GM23248 (cell line): ENCODE measurements around the gene PSAP. TPM values are rescaled to one million over a fixed set of nuclear protein-coding genes. Genes with fewer than 3 reads are reported as not detected.

Experiments
- DNase-seq: peaks from one replicate; pipeline ENCODE4 v3.0.0-alpha.2; 2015
- H2AFZ ChIP-seq: fragments of 200-600 bp; sonication (generic); 2 replicates; pipeline ENCODE4 v1.6.1; 2016; ENCODE audit warnings: antibody characterized with exemption
- H3F3A ChIP-seq: fragments of 200-600 bp; sonication (generic); 2 replicates; pipeline ENCODE4 v1.6.1; 2016; ENCODE audit warnings: mild to moderate bottlenecking, antibody characterized with exemption, mixed run types; ENCODE audit not compliant: insufficient read depth
- H3K27ac ChIP-seq: fragments of 200-600 bp; sonication (generic); 2 replicates; pipeline ENCODE4 v1.5.1; 2016; ENCODE audit warnings: mild to moderate bottlenecking
- H3K27me3 ChIP-seq: fragments of 200-600 bp; sonication (generic); replicated peaks from 2 replicates; pipeline ENCODE4 v1.6.1; 2016; ENCODE audit warnings: mild to moderate bottlenecking; ENCODE audit not compliant: insufficient read depth
- H3K36me3 ChIP-seq: fragments of 200-600 bp; sonication (generic); 2 replicates; pipeline ENCODE4 v1.6.1; 2016; ENCODE audit warnings: low read depth, mild to moderate bottlenecking
- H3K4me1 ChIP-seq: fragments of 200-600 bp; sonication (generic); 2 replicates; pipeline ENCODE4 v1.6.1; 2016; ENCODE audit warnings: mild to moderate bottlenecking; ENCODE audit not compliant: insufficient read depth
- H3K4me2 ChIP-seq: fragments of 200-600 bp; sonication (generic); one replicate; pipeline ENCODE4 v1.6.1; 2016; ENCODE audit warnings: mild to moderate bottlenecking; ENCODE audit not compliant: unreplicated experiment
- H3K4me3 ChIP-seq: fragments of 200-600 bp; sonication (generic); 2 replicates; pipeline ENCODE4 v1.5.1; 2016; ENCODE audit warnings: mild to moderate bottlenecking
- H3K79me2 ChIP-seq: fragments of 200-600 bp; sonication (generic); 2 replicates; pipeline ENCODE4 v1.6.1; 2016; ENCODE audit warnings: mild to moderate bottlenecking; ENCODE audit not compliant: insufficient read depth
- H3K9ac ChIP-seq: fragments of 200-600 bp; sonication (generic); 2 replicates; pipeline ENCODE4 v1.6.1; 2016; ENCODE audit warnings: mild to moderate bottlenecking
- H3K9me2 ChIP-seq: fragments of 200-600 bp; sonication (generic); 2 replicates; pipeline ENCODE4 v1.6.1; 2016; ENCODE audit warnings: mixed run types, mild to moderate bottlenecking, moderate library complexity; ENCODE audit not compliant: insufficient read depth
- H3K9me3 ChIP-seq: fragments of 200-600 bp; sonication (generic); one replicate; pipeline ENCODE4 v1.6.1; 2017; ENCODE audit warnings: low read depth
- H4K20me1 ChIP-seq: fragments of 200-600 bp; sonication (generic); 2 replicates; pipeline ENCODE4 v1.6.0; 2016; ENCODE audit not compliant: insufficient read depth
- EZH2 ChIP-seq: fragments of 200-600 bp; sonication (generic); IDR thresholded peaks from 2 replicates; pipeline ENCODE4 v1.6.1; 2018; ENCODE audit warnings: antibody characterized with exemption, mild to moderate bottlenecking; ENCODE audit not compliant: insufficient read depth, poor library complexity, severe bottlenecking
- EZH2phosphoT487 ChIP-seq: fragments of 200-600 bp; sonication (generic); IDR thresholded peaks from 2 replicates; pipeline ENCODE4 v1.6.1; 2018; ENCODE audit warnings: antibody characterized with exemption, moderate library complexity, mild to moderate bottlenecking, low read depth; ENCODE audit not compliant: insufficient read depth
- WGBS, 2 experiments: methylation state at CpG; one replicate each; pipeline ENCODE4 v1.1.6; 2015 to 2017; ENCODE audit warnings: low lambda C conversion rate in 2 of 2, low coverage in 1 of 2; ENCODE audit errors: missing lambda C conversion rate in 2 of 2; 5-methylcytosine and 5-hydroxymethylcytosine counted together
- in situ Hi-C: fragments of 300-500 bp; cut with MboI; formaldehyde crosslinking; loops from 2 replicates; pipeline ENCODE4 v1.15.0; 2020
- polyA plus RNA-seq: library from polyadenylated mRNA; unstranded; fragments of >200 nt; fragmentation: Nextera tagmentation; extraction: Ambion mirVana; gene quantifications from 2 replicates; pipeline ENCODE4 v1.2.1, GENCODE V29; 2016
- total RNA-seq: library from RNA; depleted of rRNA; stranded (reverse); fragments of >200 nt; shearing (Covaris generic); gene quantifications from 2 replicates; pipeline ENCODE4 v1.2.3, GENCODE V29; 2014

PSAP gene
- total and polyA plus RNA-seq, 2 experiments from 2014 or later: 715 to 1,142 TPM

DNA sequence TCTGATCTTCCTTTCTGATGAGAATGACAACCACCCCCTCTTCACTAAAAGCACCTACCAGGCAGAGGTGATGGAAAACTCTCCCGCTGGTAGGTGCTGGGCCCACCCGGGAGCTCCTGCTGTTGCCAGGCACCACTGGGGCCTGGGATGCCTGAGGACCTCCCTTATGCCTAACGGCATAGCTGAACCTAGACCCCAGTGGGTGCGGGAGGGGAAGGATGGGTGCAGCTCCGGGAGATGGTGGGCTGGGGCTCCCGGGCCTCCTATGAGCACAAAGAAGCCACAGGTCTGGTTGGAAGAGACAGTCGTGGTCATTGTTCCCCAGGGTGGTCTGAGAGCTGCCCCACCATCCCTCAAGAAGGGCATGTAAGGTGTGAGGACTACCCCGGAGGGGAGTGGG, 62.1 kb downstream of the PSAP start:
- H4K20me1 ChIP-seq: no peaks in the 10 kb centered on the region
- no peaks in the 10 kb centered on the region for H3K9me2 ChIP-seq
- H3K9ac ChIP-seq: no peak overlapping the region
- H3F3A ChIP-seq: no peaks in the 10 kb centered on the region
- no peak for DNase-seq
- H3K36me3 ChIP-seq: no peaks in the 10 kb centered on the region
- TF ChIP-seq EZH2phosphoT487: no peak
- TF ChIP-seq EZH2: no peak
- no peaks in the 10 kb centered on the region for H3K79me2 ChIP-seq
- no peak overlapping the region for H2AFZ ChIP-seq
- H3K27me3 ChIP-seq: 0 out of 2 replicates have a peak, but pooled peaks cover 10% of the 10 kb centered on the region
- H3K4me1 ChIP-seq: no peaks in the 10 kb centered on the region
- no peak overlapping the region for H3K27ac ChIP-seq
- no peak overlapping the region for H3K4me2 ChIP-seq
- in situ Hi-C loops: no loop called here
- no peak overlapping the region for H3K4me3 ChIP-seq
- H3K9me3 ChIP-seq: no peaks in the 10 kb centered on the region
- 61 to 64% methylated on average over 6 to 8 of the region's 8 CpGs for WGBS, 2 experiments

DNA sequence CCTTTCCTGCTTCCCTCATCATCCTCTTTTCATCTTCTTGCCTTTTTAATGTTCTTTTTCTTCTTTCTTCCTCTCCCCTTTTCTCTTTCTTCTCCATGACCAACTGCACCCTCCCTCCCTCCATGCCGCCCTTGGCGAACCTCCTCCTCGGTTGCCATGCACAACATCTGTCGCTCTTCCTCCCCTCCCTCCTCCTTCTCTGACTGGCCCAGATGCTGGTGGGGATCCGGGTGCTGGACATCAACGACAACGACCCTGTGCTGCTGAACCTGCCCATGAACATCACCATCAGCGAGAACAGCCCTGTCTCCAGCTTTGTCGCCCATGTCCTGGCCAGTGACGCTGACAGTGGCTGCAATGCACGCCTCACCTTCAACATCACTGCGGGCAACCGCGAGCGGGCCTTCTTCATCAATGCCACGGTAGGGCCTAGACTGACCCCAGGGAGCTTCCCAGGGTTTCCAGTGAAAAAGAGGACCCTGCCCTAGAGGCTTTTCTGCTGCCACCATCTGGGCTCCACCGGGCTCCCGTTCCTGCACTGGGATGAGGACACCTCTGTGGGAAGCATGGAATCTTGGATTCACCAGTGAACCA, 66.3 kb downstream of the PSAP start:
- no peaks in the 10 kb centered on the region for H4K20me1 ChIP-seq
- no peak overlapping the region for H3K9ac ChIP-seq
- peaks cover 10% of the 10 kb centered on the region; the same call in 1 of the 2 replicates for H3K27me3 ChIP-seq
- H3K4me1 ChIP-seq: no peaks in the 10 kb centered on the region
- DNase-seq: no peak
- H3F3A ChIP-seq: no peaks in the 10 kb centered on the region
- no peaks in the 10 kb centered on the region for H3K9me3 ChIP-seq
- no peaks in the 10 kb centered on the region for H3K36me3 ChIP-seq
- H3K4me3 ChIP-seq: no peak overlapping the region
- no peak for TF ChIP-seq EZH2
- TF ChIP-seq EZH2phosphoT487: no peak
- no peak overlapping the region for H2AFZ ChIP-seq
- H3K4me2 ChIP-seq: no peak overlapping the region
- in situ Hi-C loops: no loop called here
- WGBS, 2 experiments: 70% methylated on average over 18 of the region's 18 CpGs
- no peaks in the 10 kb centered on the region for H3K79me2 ChIP-seq
- H3K9me2 ChIP-seq: no peaks in the 10 kb centered on the region
- H3K27ac ChIP-seq: no peak overlapping the region

- Histone ChIP-seq H3K9me3 (no peaks in the 10 kb centered on the region), H3K4me2 (no peak overlapping the region), H2AFZ (no peak overlapping the region), H3K36me3 (no peaks in the 10 kb centered on the region), H3K9me2 (no peaks in the 10 kb centered on the region), H4K20me1 (no peaks in the 10 kb centered on the region), H3F3A (no peaks in the 10 kb centered on the region), H3K79me2 (no peaks in the 10 kb centered on the region), H3K4me1 (no peaks in the 10 kb centered on the region), H3K27ac (no peak overlapping the region), H3K27me3 (peaks cover 10% of the 10 kb centered on the region; the same call in 1 of the 2 replicates), H3K9ac (no peak overlapping the region), H3K4me3 (no peak overlapping the region)
- DNase-seq: no peak
- in situ Hi-C loops: no loop called here
- whole genome bisulfite sequencing, 2 experiments: 63 to 67% methylated on average over 17 of the region's 17 CpGs
- TF ChIP-seq EZH2 (no peak), EZH2phosphoT487 (no peak)
Measured at GRCh38 chr10:71783917-71784678, 67.0 kb downstream of the PSAP start.

GRCh38 chr10:71782917-71783490, 68.0 kb downstream of the PSAP start:
- Histone ChIP-seq H3F3A (no peaks in the 10 kb centered on the region), H2AFZ (no peak overlapping the region), H3K4me3 (no peak overlapping the region), H3K79me2 (no peaks in the 10 kb centered on the region), H3K4me1 (no peaks in the 10 kb centered on the region), H4K20me1 (no peaks in the 10 kb centered on the region), H3K27me3 (peaks cover 10% of the 10 kb centered on the region; the same call in 1 of the 2 replicates), H3K4me2 (no peak overlapping the region), H3K36me3 (no peaks in the 10 kb centered on the region), H3K27ac (no peak overlapping the region), H3K9me3 (no peaks in the 10 kb centered on the region), H3K9ac (no peak overlapping the region), H3K9me2 (no peaks in the 10 kb centered on the region)
- no peak for DNase-seq
- in situ Hi-C loops: no loop called here
- TF ChIP-seq EZH2phosphoT487: no peak
- no peak for TF ChIP-seq EZH2
- WGBS, 2 experiments: 53 to 57% methylated on average over 7 of the region's 7 CpGs
